GM12872 (cell line): ENCODE data around the gene CBLC.

Source experiments
- TF ChIP-seq, protein P1 (sequence below): IDR thresholded peaks from 3 replicates; pipeline ENCODE4 v1.5.1; 2011; ENCODE audit warnings: low read depth, mild to moderate bottlenecking, low read length, moderate library complexity; ENCODE audit not compliant: insufficient read depth

CBLC gene

DNA sequence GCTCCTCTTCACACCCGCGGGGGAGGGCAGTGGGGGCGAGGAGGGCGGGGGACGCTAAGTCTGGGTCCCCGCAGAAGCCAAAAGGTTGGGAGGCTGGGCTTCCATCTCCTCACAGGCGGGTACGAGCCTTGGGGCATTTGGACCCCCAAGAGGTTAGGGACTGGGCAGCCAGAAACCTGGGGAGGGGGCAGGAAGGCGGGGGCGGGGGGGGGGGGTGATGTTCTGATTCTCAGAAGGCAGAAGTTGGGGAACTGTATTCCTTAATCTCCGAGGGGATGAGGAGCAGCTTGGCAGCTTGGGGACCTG lies 24.1 kb upstream of the CBLC start:
- TF ChIP-seq, protein P1, sequence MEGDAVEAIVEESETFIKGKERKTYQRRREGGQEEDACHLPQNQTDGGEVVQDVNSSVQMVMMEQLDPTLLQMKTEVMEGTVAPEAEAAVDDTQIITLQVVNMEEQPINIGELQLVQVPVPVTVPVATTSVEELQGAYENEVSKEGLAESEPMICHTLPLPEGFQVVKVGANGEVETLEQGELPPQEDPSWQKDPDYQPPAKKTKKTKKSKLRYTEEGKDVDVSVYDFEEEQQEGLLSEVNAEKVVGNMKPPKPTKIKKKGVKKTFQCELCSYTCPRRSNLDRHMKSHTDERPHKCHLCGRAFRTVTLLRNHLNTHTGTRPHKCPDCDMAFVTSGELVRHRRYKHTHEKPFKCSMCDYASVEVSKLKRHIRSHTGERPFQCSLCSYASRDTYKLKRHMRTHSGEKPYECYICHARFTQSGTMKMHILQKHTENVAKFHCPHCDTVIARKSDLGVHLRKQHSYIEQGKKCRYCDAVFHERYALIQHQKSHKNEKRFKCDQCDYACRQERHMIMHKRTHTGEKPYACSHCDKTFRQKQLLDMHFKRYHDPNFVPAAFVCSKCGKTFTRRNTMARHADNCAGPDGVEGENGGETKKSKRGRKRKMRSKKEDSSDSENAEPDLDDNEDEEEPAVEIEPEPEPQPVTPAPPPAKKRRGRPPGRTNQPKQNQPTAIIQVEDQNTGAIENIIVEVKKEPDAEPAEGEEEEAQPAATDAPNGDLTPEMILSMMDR: no peak

DNA sequence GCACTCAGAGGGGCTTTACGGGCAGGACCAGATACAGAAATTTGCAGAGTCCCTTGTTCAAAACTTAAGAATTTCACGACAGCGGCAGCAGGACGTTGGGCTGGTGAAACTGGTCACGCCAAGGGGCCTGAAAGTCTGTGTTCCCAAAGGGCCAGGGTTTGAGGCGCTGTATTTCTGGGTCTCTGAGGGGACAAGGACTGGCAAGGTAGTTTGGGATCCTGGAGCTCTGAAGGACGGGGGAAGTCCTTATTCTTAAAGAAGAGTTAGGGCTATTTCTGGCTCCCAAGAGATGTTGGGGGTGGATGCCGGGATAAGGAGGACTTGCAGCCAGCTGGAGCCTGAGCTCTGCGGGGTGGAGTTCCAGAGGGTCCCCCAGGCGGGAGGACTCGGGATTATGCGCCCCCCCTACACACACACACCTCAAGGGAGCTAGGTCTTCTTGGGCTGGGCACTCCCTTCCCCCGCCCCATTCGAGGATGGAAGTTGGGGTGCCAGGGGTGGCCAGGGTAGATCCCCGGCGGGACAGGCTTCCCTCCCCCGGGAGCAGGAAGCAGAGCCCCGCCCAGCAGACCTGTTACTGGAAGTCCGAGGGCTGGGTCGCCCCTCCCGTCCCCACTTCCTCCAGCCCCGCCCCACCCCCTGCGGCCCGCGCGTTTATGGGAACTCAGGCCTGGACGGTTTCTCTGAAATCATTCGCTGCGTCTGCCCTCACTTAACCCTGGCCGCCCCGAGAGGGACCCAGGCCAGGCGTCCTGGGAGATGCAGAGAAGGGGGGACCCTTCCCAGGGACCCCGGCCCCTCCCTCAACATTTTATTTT lies 23.5 kb upstream of the CBLC start:
- TF ChIP-seq, protein P1: no peak

DNA sequence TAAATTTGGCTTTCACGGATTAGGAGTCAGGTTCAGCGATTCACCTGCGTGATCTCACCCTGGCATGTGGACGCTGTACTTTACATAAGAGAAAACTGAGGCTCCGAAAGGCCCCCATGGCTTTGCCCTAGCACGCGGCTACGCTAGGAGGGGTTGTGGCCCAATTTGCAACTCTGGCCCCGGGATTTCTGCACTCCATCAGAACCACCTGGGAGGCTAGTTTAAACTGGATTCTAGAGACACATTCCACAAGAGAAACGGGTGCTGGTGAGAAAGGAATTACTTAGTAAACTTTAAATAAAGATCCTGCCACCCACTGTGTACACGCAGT lies 23.0 kb upstream of the CBLC start:
- TF ChIP-seq, protein P1: no peak

DNA sequence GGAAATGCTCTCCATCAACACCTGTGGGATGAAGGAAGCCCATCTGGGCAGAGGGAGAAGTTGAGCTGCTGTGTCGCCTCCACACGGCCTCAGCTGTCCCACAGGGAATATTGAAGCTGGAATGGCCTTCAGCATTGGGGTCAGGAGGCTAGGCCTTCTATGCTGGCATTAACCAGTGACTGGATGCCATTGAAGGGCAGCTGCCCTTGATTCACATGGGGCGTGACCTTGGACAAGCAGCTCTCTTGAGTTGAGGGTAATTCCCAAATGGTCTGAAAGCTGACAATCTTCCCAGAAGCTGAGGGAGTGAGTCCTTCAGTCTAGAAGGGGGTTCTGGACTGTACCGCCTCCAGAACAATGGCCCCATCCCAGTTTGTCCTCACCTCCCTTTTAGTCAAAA lies 22.5 kb upstream of the CBLC start:
- TF ChIP-seq, protein P1: no peak

DNA sequence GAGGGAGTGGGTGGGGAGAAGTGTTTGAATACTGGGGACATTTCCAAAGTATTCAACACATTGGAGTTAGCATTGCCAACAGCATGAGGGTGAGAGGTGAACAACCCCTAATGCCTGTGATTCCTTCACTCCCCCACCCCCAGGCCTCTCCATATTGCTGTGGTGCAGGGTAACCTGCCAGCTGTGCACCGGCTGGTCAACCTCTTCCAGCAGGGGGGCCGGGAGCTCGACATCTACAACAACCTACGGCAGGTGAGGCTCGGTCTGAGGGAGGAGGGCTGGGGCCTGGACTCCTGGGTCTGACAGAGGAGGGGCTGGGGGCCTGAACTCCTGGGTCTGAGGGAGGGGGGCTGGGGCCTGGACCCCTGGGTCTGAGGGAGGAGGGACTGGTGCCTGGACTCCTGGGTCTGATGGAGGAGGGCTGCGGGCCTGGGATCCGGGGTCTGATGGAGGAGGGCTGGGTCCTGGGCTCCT lies 21.6 kb upstream of the CBLC start:
- TF ChIP-seq, protein P1: no peak

DNA sequence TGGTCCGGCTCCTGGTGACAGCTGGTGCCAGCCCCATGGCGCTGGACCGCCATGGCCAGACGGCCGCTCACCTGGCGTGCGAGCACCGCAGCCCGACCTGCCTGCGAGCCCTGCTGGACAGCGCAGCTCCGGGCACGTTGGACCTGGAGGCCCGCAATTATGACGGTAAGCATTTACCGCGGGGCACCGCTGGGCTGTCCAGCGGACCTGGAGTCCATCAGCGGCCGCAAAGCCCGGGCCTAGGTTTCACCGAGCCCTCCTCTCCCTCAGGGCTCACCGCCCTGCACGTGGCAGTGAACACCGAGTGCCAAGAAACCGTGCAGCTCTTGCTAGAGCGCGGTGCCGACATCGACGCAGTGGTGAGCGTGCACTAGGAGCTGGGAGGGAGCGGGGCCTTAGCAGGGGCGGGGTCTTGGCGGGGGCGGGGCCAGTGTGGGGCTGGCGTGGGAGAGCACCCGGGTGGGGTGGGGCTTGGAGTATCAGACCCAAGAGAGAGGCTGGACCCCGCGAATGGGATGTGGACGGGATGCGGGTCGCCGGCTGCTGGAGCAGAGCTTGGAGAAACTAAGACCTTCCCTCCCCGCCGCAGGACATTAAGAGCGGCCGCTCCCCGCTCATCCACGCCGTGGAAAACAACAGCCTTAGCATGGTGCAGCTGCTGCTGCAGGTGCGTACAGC lies 20.5 kb upstream of the CBLC start:
- TF ChIP-seq, protein P1: no peak

DNA sequence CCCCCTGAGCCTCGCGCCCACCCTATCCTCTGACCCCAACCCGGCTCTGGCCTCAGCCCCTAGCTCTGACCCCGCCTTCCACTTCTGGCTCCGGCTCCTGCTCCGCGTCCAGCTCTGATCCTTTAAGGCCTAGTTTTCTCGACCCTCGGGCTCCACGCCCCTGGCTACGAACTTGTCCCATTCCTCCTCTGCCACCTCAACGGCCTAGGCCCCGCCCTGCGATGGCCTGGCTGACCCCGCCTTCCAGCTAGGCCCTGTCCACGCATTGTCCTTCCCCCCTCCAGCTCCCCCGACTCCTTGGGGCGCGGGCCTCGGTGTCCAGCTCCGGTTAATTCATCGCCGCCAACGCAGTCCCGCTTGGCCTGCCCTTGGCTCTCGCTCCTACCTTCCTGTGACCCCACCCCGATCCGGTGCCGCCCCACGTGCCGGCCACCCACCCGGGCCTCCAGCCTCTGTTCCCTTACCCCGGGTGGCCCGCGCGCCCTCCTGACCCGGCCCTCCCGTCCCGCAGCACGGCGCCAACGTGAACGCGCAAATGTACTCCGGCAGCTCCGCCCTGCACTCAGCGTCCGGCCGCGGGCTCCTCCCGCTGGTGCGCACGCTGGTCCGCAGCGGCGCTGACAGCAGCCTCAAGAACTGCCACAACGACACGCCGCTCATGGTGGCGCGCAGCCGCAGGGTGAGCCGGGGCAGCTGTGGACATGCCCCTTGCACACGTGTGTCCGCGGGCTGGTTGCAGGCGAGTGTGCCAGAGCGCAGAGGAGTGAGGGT lies 19.8 kb upstream of the CBLC start:
- TF ChIP-seq, protein P1: no peak
